Transverse colon (tissue), 4 donors: ENCODE measurements around the gene IL1B. TPM values are rescaled to one million over a fixed set of nuclear protein-coding genes. Genes with fewer than 3 reads are reported as not detected.

Experiments used
- DNase-seq: peaks from one replicate; pipeline ENCODE4 v3.0.0-alpha.2; 2019
- H3K27ac ChIP-seq, 4 donors: fragments of 200-600 bp; sonication (generic); 2 replicates each; pipeline ENCODE4 v1.5.1; 2016 to 2018; ENCODE audit warnings: inconsistent platforms in 4 of 4
- H3K27me3 ChIP-seq: fragments of 200-600 bp; sonication (generic); 2 replicates; pipeline ENCODE4 v1.5.1; 2017; ENCODE audit warnings: inconsistent platforms
- H3K36me3 ChIP-seq, 4 donors: fragments of 200-600 bp; sonication (generic); 2 replicates each; pipeline ENCODE4 v1.5.1; 2017 to 2019; ENCODE audit warnings: inconsistent platforms in 4 of 4
- H3K4me1 ChIP-seq, 4 donors: fragments of 200-600 bp; sonication (generic); 2 replicates each; pipeline ENCODE4 v1.5.1; 2017 to 2020; ENCODE audit warnings: inconsistent platforms in 4 of 4
- H3K4me3 ChIP-seq, 4 donors: fragments of 200-600 bp; sonication (generic); 1 replicate in 1 of 4; 2 replicates in 3 of 4; pipeline versions ENCODE4 v1.5.1 to v1.6.1; 2017 to 2019; ENCODE audit warnings: inconsistent platforms in 4 of 4
- H3K9me3 ChIP-seq, 2 donors: fragments of 200-600 bp; sonication (generic); 2 replicates each; pipeline ENCODE4 v1.5.1; 2017 to 2019; ENCODE audit warnings: inconsistent platforms in 2 of 2
- EP300 ChIP-seq: sonication (generic); formaldehyde crosslinking; IDR thresholded peaks from one replicate; pipeline ENCODE4 v1.6.1; 2017; ENCODE audit warnings: antibody characterized with exemption, low read depth
- POLR2A ChIP-seq: fragments of 450-650 bp; IDR thresholded peaks from one replicate; pipeline ENCODE4 v1.6.1; 2016; ENCODE audit warnings: antibody characterized with exemption, mild to moderate bottlenecking, moderate library complexity
- POLR2AphosphoS5 ChIP-seq, 3 donors: sonication (generic); formaldehyde crosslinking; IDR thresholded peaks; one replicate each; pipeline ENCODE4 v1.6.1; 2016; ENCODE audit warnings: antibody characterized with exemption in 3 of 3
- WGBS, 2 donors: methylation state at CpG; one replicate each; pipeline ENCODE4 v1.1.5; 2018; ENCODE audit warnings: low coverage in 1 of 2; 5-methylcytosine and 5-hydroxymethylcytosine counted together
- in situ Hi-C, 4 donors: fragments of 200-750 bp; cut with MboI; loops; one replicate each; pipeline versions ENCODE4 v1.15.0 to v1.15.1; 2017; ENCODE audit warnings: low sequenced_read_pairs in 3 of 4, low pct_ligation_motif_present in 1 of 4, low pct_unique_long_range_greater_than_20kb in 1 of 4
- intact Hi-C: fragments of 100-400 bp; cut with DNase I; formaldehyde crosslinking; loops from one replicate; pipeline ENCODE4 v1.15.1; 2023; ENCODE audit warnings: low total_unique reads
- total RNA-seq, 4 donors: library from RNA; depleted of rRNA; stranded (reverse); fragments of >200 nt; gene quantifications; one replicate each; pipeline ENCODE4 v1.1.0, GENCODE V29; 2016
- TF ChIP-seq, protein P1 (sequence below), 5 experiments: fragments of 200-600 bp in 3 of 5; fragments of 450-650 bp in 2 of 5; sonication (generic) in 3 of 5; IDR thresholded peaks; 1 replicate in 2 of 5; 2 replicates in 3 of 5; pipeline ENCODE4 v1.5.1; 2016 to 2017; ENCODE audit warnings: antibody characterized with exemption in 5 of 5, inconsistent platforms in 3 of 5, mild to moderate bottlenecking in 2 of 5, moderate library complexity in 1 of 5

The IL1B gene
- total RNA-seq, 4 donors from 2014 or later, result 1.9 to 7.1 (median 4.6) TPM; not detected in 1

GRCh38 chr2:112794131-112794733, 42.3 kb downstream of the IL1B start:
- intact Hi-C loops, result no loop called here
- Histone ChIP-seq H3K4me1 (peaks cover 0 to 8% (median 1%) of the 10 kb centered on the region in 4 donors), H3K36me3 (no peaks in the 10 kb centered on the region), H3K4me3 (no peak overlapping the region), H3K27ac (no peak overlapping the region), H3K9me3 (no peaks in the 10 kb centered on the region), H3K27me3 (no peaks in the 10 kb centered on the region)
- in situ Hi-C loops, result no loop called here
- DNase-seq, result peak; percentile 15
- no peak for TF ChIP-seq POLR2A
- TF ChIP-seq, protein P1, sequence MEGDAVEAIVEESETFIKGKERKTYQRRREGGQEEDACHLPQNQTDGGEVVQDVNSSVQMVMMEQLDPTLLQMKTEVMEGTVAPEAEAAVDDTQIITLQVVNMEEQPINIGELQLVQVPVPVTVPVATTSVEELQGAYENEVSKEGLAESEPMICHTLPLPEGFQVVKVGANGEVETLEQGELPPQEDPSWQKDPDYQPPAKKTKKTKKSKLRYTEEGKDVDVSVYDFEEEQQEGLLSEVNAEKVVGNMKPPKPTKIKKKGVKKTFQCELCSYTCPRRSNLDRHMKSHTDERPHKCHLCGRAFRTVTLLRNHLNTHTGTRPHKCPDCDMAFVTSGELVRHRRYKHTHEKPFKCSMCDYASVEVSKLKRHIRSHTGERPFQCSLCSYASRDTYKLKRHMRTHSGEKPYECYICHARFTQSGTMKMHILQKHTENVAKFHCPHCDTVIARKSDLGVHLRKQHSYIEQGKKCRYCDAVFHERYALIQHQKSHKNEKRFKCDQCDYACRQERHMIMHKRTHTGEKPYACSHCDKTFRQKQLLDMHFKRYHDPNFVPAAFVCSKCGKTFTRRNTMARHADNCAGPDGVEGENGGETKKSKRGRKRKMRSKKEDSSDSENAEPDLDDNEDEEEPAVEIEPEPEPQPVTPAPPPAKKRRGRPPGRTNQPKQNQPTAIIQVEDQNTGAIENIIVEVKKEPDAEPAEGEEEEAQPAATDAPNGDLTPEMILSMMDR (IDR thresholded peaks at IDR 0.05), result no peak
- no peak for TF ChIP-seq EP300
- no peak for TF ChIP-seq POLR2AphosphoS5 (IDR thresholded peaks at IDR 0.05)
- WGBS, 2 donors, result 33 to 69% methylated on average over 2 to 5 of the region's 5 CpGs

GRCh38 chr2:112793449-112793978, 43.1 kb downstream of the IL1B start:
- no peak for TF ChIP-seq POLR2AphosphoS5 (IDR thresholded peaks at IDR 0.05)
- TF ChIP-seq EP300, result no peak
- no peak for TF ChIP-seq POLR2A
- TF ChIP-seq, protein P1 (IDR thresholded peaks at IDR 0.05), result no peak
- H3K4me1 ChIP-seq, result peaks cover 0 to 8% (median 1%) of the 10 kb centered on the region in 4 donors
- H3K4me3 ChIP-seq, result no peak overlapping the region
- DNase-seq, result no peak
- H3K36me3 ChIP-seq, result no peaks in the 10 kb centered on the region
- in situ Hi-C loops, result no loop called here
- no peak overlapping the region for H3K27ac ChIP-seq
- intact Hi-C loops, result no loop called here
- H3K9me3 ChIP-seq, result no peaks in the 10 kb centered on the region
- H3K27me3 ChIP-seq, result no peaks in the 10 kb centered on the region
- 58 to 72% methylated on average over 3 of the region's 3 CpGs for WGBS, 2 donors

GRCh38 chr2:112792419-112792818, 44.2 kb downstream of the IL1B start:
- H3K4me1 ChIP-seq, result peaks cover 0 to 8% (median 1%) of the 10 kb centered on the region in 4 donors
- H3K27ac ChIP-seq, result no peak overlapping the region
- H3K4me3 ChIP-seq, result no peak overlapping the region
- H3K9me3 ChIP-seq, result no peaks in the 10 kb centered on the region
- intact Hi-C loops (no loop called here), in situ Hi-C loops (no loop called here)
- no peaks in the 10 kb centered on the region for H3K27me3 ChIP-seq
- no peaks in the 10 kb centered on the region for H3K36me3 ChIP-seq
- DNase-seq, result no peak
- 81 to 84% methylated on average over 3 to 5 of the region's 5 CpGs for WGBS, 2 donors
- TF ChIP-seq POLR2AphosphoS5 (IDR thresholded peaks at IDR 0.05) (no peak), EP300 (no peak), POLR2A (no peak)
- TF ChIP-seq, protein P1 (IDR thresholded peaks at IDR 0.05), result no peak

DNA sequence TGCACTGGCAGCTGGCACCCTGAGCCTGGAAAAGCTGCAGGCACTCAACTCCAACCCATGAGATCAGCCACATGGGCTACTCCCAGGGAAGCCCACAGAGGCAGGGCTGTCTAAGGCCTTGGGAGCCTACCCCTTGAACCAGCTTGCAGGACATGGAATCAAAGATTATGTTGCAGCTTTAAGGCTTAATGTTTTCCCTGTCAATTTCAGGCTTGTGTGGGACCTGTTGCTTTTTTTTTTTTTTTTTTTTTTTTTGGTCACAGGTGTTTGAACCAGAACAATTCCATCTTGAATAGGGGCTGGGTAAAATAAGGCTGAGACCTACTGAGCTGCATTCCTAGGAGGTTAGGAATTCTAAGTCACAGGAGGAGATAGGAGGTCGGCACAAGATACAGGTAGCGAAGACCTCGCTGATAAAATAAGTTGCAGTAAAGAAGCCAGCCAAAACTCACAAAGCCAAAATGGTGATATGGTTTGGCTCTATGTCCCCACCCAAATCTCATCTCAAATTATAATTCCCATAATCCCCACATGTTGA, 44.8 kb downstream of the IL1B start:
- in situ Hi-C loops (no loop called here), intact Hi-C loops (no loop called here)
- 95% methylated on average over 3 of the region's 3 CpGs; no CpG with 5 or more reads in 1 of the 2 donors for whole genome bisulfite sequencing, 2 donors
- no peaks in the 10 kb centered on the region for H3K9me3 ChIP-seq
- H3K36me3 ChIP-seq, result no peaks in the 10 kb centered on the region
- no peak for TF ChIP-seq EP300
- no peak for TF ChIP-seq POLR2A
- TF ChIP-seq POLR2AphosphoS5 (IDR thresholded peaks at IDR 0.05), result no peak
- TF ChIP-seq, protein P1 (IDR thresholded peaks at IDR 0.05), result no peak
- no peak for DNase-seq
- no peak overlapping the region for H3K4me3 ChIP-seq
- H3K27ac ChIP-seq, result no peak overlapping the region
- no peaks in the 10 kb centered on the region for H3K27me3 ChIP-seq
- peaks cover 0 to 8% (median 1%) of the 10 kb centered on the region in 4 donors for H3K4me1 ChIP-seq
